Hematopoietic multipotent progenitor cell treated with erythropoietin and hydrocortisone succinate and interleukin-3 and kit ligand, for 17 days (in vitro differentiated cells): ENCODE measurements around the gene GABBR1.
"Not testable (repeated sequence)": the region's sequence is repeated elsewhere in the genome, so short reads cannot be mapped to it uniquely, and the experiment has no call there.

Experiments used
- DNase-seq: peaks from one replicate; pipeline ENCODE4 v3.0.0-alpha.2; 2015; ENCODE audit warnings: low spot score

The GABBR1 gene

DNA sequence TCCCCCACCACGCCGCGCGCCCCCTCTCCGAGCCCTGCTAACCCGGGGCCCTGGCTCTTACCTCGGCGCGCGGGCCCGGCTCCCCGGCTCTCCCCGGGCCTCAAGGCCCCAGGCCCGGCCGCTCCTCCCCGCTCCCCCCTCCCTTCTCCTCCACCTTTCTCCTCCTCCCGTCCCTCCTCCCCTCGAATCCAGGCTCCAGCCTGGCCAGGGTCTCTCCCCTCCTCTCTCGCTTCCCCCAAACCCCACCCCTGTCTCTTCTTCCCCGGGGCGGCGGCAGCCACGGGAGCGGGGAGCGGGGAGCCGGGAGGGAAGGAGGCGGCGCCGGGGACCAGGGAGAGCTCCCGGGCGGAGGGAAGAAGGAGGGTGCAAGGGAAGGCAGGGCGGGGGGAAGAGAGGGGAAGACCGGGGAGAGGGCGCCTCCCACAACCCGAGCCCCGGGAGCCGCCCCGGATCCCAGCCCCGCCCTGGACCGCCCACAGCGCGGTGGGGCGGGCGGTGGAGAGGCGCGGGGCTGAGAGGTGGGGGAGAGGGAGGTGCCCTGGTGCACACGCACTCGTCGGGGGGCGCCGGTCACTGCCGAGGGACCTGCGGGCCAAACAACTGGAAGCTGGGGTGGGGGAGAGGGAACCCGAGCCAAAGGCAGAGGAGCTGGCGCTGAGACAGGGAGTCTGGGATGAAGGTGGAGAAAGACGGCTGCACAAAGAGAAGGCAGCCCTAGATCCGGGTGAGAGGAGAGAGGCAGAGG is at the start of gene GABBR1:
GABBR1 (minus strand) TSS at position 395 of the 745 bp plus-strand sequence. CDS start 798 bp downstream, outside the sequence.
- no peak for DNase-seq

DNA sequence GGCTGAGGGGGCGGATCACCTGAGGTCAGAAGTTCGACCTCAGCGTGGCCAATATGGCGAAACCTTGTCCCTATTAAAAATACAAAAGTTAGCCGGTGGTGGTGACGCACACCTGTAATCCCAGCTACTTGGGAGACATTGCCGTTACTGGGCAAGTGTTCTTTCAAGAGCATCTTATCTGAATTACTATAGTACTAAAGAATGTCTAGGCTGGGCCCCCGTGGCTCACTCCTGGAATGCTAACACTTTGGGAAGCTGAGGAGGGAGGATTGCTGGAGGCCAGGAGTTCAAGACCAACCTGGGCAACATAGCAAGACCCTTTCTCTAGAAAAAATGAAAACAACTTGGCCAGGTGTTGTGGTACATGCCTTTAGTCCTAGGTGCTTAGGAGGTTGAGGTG is 48.8 kb upstream of the GABBR1 start:
- no peak for DNase-seq

DNA sequence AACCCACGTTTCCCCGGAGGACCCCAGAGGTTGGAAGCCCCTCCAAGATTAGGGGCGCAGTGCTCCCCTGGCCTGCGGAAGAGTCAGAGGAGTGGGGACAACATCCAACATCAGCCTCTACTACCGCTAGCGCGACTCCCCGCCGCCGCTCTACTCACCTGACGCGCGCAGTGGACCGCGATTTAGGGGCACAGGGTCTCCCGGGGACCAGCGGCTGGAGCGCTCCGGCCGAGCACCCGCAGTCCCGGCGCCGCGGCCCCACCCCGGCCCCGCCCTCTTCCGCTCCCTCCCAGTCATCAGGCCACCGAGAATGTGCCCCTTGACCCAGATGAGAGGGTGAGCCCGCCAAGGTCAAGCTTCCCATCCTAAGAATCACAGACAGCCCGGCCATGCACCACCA is 47.9 kb upstream of the GABBR1 start, which contains the start of gene ZFP57:
ZFP57 (minus strand) TSS at position 249 of the 400 bp plus-strand sequence. CDS start 4,149 bp downstream, outside the sequence.
- DNase-seq = no peak

DNA sequence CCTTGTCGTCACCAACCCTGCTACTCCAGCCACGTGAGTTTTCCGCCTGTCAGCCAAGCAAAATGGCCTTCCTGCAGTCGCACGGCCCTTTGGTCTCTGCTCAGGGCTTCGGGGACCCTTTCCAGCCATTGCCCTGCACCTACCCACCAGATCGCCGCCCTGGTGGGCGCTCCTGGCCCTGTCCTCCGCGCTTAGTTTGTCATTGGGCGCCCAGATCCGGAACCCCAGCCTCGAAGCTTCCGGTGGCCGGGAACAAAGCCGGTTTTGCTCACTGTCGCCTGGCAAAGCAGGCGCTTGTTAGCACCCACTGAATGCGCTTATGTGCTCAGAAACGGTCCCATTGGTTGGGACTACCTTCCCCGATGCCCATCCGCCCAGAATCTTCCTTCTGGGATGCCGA is 47.4 kb upstream of the GABBR1 start:
- no peak for DNase-seq

DNA sequence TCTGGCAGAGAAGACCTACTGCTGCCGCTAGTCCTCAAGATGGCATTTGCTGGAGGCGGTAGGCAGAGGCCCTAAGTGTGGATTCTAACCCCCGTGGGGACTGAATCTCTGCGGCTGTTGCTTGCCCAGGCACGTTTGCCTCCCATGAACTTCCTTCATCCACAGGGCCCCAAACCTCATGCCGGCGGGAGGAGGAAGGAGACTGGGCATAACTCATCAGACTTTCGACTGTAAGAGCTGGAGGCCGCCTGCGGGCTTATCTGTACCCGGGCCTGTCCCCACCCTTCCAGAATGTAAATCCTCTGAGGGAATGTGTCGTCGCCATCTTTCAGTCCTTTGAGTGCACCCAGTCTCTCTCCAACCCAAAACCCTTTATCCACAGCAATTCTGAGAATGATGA is 47.0 kb upstream of the GABBR1 start:
- DNase-seq = no peak

DNA sequence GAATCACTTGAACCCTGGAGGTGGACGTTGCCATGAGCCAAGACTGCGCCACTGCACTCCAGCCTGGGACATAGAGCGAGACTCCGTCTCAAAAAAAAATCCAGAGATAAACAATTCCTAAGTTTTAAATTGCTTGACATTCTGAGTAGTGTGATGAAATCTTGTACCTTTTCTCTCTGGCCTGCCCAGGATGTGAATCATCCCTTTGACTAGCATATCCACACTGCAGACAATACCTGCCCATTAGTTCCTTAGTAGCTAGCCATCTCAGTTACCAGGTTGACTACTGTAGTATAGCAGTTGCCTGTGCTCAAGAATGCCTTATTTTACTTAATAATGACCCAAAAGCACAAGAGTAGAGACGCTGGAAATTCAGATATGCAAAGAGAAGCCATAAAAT is 45.1 kb upstream of the GABBR1 start:
- DNase-seq = no peak

DNA sequence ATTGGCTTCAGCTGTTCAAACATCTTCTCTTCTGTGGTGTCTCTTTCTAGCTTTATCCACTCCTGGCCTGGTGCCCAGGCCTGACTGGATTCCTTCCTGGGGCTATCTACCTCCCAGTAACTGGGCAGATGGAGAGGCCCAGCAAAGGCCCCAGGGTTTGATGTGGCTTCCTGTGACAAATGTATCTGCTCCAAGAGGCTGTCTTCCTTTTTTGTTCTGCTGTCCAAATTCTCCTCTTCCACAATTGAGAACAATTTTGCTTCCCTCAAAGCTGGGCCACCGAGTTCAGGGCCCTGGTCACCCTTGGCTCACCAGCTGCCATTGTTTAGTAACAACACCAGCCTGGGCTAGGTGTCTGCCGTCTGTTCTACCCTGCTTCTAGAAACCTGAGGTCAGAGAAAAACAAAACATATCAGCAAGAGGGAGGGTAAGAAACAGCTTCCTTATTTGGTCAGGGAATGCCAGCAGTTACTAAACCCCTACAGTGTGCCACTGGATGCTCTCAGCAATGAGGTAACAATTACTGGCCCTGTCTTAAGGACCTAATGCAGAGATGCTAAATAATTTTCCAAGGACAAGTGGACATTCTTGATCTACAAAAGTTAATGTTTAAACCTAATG is 44.1 kb upstream of the GABBR1 start:
- no peak for DNase-seq

DNA sequence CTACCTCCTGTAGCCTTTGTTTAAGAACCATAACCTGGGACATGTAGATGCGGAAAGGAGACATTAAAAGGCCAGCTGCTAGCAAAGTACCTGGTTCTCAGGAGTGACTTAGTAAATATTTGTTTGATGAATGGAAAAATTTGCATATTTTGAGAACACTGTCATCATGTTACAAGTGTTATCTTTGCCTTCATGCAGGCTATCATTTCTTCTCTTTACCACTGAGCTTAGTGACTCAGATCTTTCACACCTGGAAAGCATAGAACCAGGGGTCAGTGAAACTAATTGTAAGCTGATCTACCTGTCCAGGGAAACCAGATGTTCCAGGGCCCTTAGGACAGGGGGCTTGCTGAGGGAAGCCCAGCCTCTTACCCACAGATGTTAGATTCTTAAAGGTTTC is 42.6 kb upstream of the GABBR1 start:
- no peak for DNase-seq

DNA sequence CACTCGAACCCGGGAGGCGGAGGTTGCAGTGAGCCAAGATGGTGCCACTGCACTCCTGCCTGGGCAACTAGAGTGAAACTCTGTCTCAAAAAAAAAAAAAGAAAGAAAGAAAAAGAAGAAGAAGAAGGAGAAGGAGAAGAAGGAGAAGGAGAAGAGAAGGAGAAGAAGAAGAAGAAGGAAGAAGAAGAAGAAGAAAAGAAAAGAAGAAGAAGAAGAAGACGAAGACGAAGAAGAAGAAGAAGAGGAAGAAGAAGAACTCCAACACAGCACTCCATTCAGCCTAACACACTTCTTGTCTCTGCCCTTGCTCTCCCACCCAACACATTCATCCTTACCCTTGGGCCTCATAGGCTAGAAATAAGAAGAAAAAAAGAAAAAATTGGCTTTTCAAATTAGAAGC is 41.0 kb upstream of the GABBR1 start:
- DNase-seq = no peak

DNA sequence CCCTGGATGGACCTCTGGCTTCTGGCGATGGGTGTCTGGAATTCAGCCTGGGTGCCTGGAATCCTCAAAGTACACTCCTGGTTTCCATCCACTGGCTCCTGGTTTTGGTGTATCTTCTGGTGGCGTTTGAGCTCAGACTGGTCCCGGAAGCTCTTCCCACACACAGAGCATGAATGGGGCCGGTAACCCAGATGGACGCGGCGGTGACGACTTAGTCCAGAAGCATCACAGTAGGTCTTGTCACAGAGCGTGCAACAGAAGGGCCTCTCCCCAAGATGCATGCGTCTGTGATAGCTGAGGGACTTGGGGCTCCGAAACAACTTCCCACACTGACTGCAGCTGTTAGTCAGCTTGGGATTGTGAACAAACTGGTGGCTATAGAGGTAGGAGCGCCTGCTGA is 40.2 kb upstream of the GABBR1 start:
- DNase-seq = no peak

DNA sequence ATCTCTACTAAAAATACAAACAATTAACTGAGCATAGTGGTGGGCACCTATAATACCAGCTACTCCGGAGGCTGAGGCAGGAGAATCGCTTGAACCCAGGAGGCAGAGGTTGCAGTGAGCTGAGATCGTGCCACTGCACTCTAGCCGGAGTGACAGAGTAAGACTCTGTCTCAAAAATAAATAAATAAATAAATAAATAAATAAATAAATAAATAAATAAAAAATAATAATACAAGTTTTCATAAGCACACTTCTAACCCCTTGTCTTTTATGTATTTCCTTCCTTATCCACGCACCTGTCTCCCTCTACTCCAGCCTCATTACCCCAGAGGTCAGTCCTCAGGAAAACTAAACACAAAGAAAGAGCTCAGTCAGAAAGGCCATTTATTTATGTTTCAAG is 39.1 kb upstream of the GABBR1 start:
- DNase-seq = not testable (repeated sequence)

DNA sequence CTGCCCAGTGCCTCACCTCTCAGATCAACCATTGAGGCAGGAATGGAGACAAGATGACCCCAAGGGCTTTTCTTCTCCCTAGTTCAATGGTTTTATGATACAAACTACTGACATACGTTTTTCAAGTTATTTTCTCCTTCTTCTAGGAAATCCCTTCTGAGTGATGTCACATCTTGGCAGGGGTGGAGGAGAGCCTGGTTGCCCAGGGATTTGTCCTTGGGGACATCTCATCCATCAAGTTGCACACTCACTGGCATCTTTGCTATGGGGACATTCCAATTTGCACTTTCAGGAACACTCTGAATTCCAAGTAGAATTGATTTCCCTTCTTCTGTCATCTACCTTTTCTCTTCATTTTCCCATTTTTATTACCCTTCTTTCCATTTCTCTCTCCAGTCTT is 38.0 kb upstream of the GABBR1 start:
- no peak for DNase-seq

DNA sequence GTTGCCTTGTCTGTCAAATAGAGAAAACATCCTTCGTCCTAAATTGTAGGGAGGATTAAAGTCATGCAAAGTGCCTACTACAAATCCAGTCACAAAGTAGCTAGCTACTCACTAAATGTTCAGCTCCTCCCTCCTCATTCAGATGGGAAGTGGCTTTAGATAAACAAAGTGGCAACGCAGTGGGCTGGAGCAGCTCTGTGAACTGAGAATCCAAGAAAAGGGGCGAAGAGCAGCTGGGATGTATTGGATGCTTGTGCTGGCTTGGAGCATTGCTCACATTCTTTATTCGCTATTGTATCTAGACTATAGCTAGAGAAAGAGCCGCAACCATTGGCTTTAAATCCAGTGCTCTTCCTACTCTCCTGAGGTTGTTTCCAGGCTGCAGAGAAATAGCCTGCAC is 34.2 kb upstream of the GABBR1 start:
- no peak for DNase-seq

DNA sequence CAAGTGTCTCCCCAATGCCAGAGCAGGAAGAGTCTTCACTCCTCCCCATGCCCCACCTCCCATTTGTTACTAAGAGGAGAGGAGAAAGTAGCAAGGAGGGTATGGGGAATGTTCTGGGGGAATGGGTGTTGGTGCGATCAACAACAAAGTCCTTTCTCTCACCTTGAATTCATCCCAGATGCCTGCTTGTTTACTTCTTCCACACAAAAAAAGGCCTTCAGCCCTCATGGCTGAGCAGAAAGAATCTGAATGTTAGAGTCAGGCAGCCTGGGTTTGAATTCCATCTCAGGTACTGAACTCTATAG is 33.8 kb upstream of the GABBR1 start:
- DNase-seq = no peak

DNA sequence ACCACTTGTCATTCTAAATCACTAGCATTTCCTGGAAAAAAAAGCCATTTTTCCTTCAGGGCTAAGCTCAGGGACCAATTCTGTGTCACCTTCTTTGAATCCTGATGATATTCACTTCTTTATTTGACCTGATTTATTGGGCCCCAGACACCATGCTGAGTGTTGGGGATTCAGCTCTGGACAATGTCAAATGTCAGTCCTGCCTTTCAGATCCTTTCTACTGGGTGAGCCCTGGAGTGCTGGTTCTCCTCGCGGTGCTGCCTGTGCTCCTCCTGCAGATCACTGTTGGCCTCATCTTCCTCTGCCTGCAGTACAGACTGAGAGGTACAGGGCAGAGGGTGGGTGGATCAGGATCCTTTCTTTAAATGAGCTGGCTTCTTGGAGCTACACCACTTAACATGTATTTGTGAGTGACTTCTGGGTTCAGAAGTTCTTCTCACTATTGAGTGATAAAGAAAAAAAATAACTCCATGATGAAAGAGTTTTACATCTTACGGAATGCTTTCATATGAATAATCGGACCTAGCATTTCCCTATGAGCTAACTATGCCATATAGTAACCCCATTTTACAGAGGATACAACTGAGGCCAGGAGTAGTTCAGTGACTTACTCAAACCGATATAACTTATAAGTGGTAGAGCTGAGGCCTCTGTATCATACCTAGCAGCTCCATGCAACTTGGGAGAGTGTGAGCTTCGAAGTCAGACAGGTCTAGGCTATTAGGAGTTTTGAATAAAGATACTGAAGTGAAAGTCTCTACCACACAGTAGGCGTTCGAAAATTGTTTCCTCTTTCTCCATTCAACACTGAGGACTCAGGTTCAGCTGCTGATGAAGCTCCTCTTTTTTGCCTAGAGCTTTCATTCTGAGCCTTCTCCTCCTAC is 33.2 kb upstream of the GABBR1 start:
- no peak for DNase-seq

DNA sequence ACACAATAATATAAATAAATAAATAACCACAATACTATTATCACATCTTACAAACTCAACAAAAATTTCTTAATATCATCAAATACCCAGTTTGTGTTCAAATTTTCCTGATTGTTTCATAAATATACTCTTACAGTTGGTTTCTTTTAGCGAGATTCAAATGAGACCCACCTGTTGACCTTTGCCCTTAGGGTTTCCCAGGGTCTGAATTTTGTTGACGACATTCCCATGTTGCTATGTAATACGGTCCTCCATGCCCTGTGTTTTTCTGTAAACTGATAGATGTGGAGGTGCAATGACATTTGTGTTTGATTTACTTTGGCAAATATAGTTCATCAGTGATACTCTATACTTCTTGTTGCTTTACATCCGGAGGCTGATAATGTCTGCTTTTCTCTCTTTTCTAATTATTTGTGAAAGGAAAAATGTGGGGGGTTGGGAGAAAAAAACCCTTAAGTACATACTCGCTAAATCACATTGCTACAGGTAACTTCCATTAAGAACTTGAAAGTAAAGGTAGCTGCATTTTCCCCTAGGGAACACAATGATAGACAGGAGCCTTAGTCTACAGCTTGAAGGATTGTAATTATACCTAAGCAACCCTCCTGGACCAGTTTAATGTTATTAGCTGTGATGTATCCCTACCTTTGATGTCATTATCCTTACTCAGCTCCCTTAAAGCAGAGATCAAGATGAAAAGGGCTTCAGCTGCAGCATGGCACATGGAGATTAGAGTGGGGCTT is 30.5 kb upstream of the GABBR1 start:
- DNase-seq = no peak

DNA sequence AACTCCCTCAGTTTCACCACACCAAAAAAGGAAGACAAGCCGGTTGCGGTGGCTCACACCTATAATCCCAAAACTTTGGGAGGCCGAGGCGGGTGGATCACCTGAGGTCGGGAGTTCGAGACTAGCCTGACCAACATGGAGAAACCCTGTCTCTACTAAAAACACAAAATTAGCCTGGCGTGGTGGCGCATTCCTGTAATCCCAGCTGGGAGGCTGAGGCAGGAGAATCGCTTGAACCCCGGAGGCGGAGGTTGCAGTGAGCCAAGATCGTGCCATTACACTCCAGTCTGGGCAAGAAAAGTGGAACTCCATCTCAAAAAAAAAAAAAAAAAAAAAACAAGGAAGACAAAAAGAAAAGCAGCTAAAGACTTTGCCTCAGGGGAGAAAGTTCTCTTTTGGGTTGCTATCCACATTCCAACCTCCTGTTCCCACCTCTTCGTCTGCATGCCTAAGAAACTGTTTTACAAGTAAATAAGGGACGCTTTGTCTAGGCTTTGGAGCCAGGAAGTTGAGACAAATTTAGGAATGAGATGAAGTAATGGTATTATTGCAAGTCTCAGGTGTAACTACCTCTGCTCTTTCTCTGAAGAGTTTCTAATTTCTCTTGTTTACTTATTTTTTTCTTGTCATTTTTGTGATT is 28.6 kb upstream of the GABBR1 start:
- not testable (repeated sequence) for DNase-seq

DNA sequence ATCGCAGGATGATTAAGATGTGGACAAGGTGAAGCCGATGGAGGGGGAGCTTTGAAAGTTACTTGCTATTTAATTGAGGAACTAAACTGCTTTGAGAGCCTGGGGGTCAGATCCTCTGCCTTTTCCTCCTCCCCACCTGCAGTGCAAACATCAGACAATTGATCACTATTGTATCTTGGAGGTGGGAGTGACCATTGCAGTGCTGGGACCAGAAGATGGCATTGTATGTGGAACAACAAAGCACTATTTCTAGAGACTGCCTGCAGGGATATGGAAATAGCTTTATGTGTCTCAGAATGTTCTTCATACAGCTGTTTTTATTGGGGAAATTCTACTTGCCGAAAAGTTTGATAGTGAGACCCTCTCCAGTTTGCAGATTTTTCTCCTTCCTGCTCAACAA is 28.1 kb upstream of the GABBR1 start:
- no peak for DNase-seq

DNA sequence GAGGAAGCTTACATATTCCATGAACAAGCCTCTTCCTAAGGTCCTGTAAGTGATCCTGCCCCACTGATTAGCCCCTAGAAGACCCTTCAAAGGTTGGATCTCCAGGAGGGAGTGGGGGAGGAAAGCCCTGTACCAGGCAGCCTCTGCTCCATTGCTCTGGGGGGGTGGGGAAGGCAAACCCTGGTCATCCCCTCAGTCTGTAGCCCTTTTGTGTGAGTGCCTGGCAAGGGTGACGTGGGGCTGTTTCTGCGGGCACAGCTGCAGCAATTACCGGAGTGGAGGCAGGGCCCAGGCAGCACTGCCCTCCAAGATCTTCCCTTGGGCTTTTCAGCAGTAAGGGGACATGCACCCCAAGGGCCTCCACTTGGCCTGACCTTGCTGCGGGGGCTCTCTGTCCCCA is 23.8 kb upstream of the GABBR1 start, which contains the start of gene MOG:
MOG (plus strand) TSS at position 295 of the 400 bp plus-strand sequence. CDS start 118 bp downstream, outside the sequence.
- DNase-seq = no peak

DNA sequence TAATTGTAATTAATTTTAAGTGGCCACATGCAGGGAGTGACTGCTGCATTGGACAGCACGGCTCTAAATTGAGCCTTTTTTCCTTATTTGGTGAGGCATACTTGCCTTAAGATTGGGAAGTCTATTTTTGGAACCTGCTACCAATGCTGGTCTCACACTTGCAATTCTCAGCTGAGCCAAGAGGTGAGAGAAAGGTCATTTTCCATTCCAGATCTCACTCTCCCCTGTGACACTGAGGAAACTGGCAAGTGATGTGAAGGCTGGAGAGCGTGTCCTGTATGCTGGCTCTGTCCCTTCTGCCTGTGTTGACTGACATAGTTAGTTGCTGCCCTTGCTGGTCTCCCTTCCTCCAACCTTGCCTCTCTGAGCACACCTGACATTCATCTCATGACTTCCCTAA is 23.2 kb upstream of the GABBR1 start:
- no peak for DNase-seq

DNA sequence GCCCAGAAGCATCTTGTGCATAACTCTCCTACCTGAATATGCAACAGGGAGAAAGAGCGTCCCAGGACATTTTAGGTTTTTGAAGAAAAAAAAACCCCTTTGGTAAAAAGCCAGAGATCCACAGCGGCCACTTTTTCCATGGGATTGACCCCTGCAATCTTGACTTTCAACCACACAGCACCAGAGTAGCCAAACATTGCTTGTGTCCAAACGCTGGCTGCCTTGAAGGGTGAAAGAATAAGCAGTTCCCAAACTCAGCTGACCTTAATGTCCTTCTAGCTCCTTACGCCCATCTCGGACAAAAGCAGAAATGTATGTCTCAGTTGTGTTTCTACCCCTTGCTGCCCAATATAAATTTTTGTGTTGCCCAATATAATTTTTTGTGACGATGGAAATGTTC is 22.7 kb upstream of the GABBR1 start:
- DNase-seq = no peak
